IPS DF 6.9 (cell line): Measurements from ENCODE around the gene BCAS3.

Experiments used
- DNase-seq: peaks from one replicate; pipeline ENCODE4 v3.0.0-alpha.2; 2013; ENCODE audit warnings: low read depth, low spot score
- H3K27ac ChIP-seq: one replicate; pipeline ENCODE4 v1.5.1; 2013; ENCODE audit warnings: low read length, control low read depth
- H3K27me3 ChIP-seq: 2 replicates; pipeline ENCODE4 v1.6.1; 2013; ENCODE audit warnings: mild to moderate bottlenecking, low read length; ENCODE audit not compliant: control insufficient read depth, insufficient read depth
- H3K36me3 ChIP-seq: 2 replicates; pipeline ENCODE4 v1.6.1; 2013; ENCODE audit warnings: low read length; ENCODE audit not compliant: control insufficient read depth, insufficient read depth
- H3K4me1 ChIP-seq: 2 replicates; pipeline ENCODE4 v1.6.1; 2013; ENCODE audit warnings: low read length; ENCODE audit not compliant: control insufficient read depth, insufficient read depth
- H3K4me3 ChIP-seq: 2 replicates; pipeline ENCODE4 v1.5.1; 2013; ENCODE audit warnings: mild to moderate bottlenecking, low read length
- H3K9me3 ChIP-seq: 2 replicates; pipeline ENCODE4 v1.6.1; 2013; ENCODE audit warnings: low read length, inconsistent platforms; ENCODE audit not compliant: control insufficient read depth, insufficient read depth
- WGBS: extraction: QIAGEN DNeasy Blood & Tissue Kit; methylation state at CpG from one replicate; pipeline ENCODE4 v1.1.7; 2013; ENCODE audit warnings: mixed read lengths, missing lambda C conversion rate; ENCODE audit not compliant: insufficient read length, insufficient coverage; 5-methylcytosine and 5-hydroxymethylcytosine counted together

BCAS3 gene

DNA sequence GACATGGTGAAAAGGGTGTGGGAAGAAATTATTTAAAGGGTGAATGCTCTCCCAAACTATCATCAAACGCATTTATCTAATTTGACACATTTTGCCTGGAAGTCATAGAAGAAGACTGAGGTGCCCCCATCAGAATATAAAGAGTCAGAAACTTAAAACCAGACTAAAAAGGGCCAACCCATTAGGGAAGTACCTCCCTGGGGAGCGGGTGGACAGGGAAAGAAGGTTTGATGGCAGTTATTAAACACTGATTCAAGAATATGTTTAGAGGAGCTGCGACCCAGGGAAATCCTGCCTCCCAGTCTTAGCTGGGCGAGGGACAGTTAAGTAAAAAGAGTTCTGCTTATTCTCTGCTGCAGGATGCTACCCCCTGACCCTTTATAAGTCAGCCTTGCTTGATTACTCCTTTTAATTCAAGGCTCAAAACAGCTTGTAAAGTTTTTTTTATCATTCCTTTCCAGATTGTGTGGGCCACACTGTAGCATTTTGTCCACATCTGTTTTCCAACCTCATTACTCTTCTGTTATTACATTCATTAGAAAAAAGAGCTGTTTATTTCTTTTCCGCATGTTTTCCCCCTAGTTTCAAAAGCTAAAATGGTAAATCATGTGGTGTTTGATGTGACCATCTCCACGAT lies 583.5 kb downstream of the BCAS3 start:
- WGBS = no CpG with 5 or more reads among the region's 6 CpGs
- H3K4me1 ChIP-seq = no peaks in the 10 kb centered on the region
- no peaks in the 10 kb centered on the region; the same call in 1 of the 2 replicates for H3K27me3 ChIP-seq
- no peaks in the 10 kb centered on the region for H3K36me3 ChIP-seq
- H3K4me3 ChIP-seq = no peak overlapping the region
- H3K27ac ChIP-seq = no peak overlapping the region
- DNase-seq = no peak
- H3K9me3 ChIP-seq = no peaks in the 10 kb centered on the region

DNA sequence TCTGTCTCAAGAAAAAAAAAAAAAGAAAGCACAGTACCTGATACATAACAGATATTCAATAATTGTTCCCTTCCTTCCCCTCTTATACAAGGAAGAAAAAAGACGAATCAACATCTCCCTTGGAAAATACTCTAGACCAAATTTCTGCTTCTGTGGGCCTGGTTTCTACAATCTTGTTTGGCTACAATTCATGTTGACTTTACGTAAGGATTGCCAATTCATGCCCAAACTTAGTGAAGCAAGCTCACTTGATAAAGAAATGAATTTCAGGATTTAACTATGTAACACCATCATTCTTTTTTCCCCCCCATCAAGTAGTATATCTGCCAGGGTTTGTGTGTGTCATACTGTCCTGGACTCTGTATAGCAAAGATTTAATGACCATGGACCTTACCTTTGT lies 587.7 kb downstream of the BCAS3 start:
- H3K4me3 ChIP-seq = no peak overlapping the region
- H3K27ac ChIP-seq = no peak overlapping the region
- H3K9me3 ChIP-seq = no peaks in the 10 kb centered on the region
- no peaks in the 10 kb centered on the region for H3K36me3 ChIP-seq
- DNase-seq = no peak
- WGBS = no CpG with 5 or more reads among the region's 2 CpGs
- no peaks in the 10 kb centered on the region for H3K4me1 ChIP-seq
- H3K27me3 ChIP-seq = no peaks in the 10 kb centered on the region; the same call in 1 of the 2 replicates

- Histone ChIP-seq H3K4me1 (no peaks in the 10 kb centered on the region), H3K36me3 (no peaks in the 10 kb centered on the region), H3K27me3 (no peaks in the 10 kb centered on the region; the same call in 1 of the 2 replicates), H3K4me3 (no peak overlapping the region), H3K27ac (no peak overlapping the region), H3K9me3 (no peaks in the 10 kb centered on the region)
- no peak for DNase-seq
- no CpG with 5 or more reads among the region's 5 CpGs for WGBS
These were observed 590.2 kb downstream of the BCAS3 start for GRCh38 chr17:61267847-61268246.

DNA sequence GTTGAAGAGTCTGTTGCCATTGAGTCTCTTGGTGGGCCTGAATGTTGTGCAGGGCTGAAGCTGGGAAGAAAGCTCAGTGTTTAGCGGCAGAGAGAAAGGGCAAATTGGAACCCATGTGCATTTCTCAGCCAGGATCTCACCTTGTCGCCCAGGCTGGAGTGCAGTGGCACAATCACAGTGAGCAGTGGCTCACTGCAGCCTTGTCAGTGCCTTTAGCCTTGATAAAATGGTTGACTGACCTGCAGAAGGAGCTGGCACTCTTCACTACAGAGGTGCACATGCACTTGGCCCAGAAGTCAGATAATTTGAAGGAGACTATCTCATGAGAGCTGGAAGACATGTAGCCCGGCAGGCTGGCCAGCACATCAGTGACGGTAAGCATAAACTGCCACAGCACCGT lies 597.7 kb downstream of the BCAS3 start:
- Histone ChIP-seq H3K27me3 (no peaks in the 10 kb centered on the region), H3K4me3 (no peak overlapping the region), H3K4me1 (no peaks in the 10 kb centered on the region), H3K9me3 (no peaks in the 10 kb centered on the region), H3K36me3 (no peaks in the 10 kb centered on the region), H3K27ac (no peak overlapping the region)
- DNase-seq = no peak
- no CpG with 5 or more reads among the region's 5 CpGs for WGBS

- WGBS = no CpG with 5 or more reads among the region's 2 CpGs
- no peak overlapping the region for H3K4me3 ChIP-seq
- H3K9me3 ChIP-seq = no peaks in the 10 kb centered on the region
- no peaks in the 10 kb centered on the region for H3K4me1 ChIP-seq
- DNase-seq = no peak
- H3K27me3 ChIP-seq = no peaks in the 10 kb centered on the region
- H3K27ac ChIP-seq = no peak overlapping the region
- H3K36me3 ChIP-seq = no peaks in the 10 kb centered on the region
These were observed 599.2 kb downstream of the BCAS3 start for GRCh38 chr17:61276806-61277205.

DNA sequence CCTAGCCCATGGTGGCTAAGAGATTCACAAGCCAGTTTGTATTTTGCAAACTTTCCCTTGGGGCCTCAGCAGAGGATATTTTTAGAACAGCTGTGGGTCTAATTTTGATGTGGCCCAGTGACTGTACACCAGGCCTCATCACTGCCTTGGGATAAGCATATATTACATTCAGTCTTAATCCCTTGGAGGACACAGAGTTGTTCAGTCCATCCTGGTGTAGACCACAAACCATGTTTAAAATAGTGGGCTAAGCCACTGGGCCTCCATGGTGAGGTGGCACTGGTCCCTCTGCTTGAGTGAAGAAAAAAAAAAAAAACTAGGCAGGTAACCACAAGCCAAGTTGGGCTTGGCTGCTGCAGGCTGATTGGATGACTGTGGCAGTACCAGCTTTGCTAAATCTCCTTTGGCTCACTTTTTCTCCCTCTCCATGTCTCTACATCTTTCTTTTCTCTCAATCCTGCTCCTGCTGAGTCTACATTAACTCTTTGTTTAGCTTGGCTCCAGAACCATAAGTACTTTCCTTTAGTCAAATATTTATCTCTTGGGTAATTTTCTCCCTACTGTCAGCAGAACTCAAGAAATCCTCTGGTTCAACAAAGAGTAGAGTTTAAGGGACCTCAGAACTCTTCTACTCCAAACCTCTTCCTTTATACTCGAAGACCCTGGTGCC lies 602.0 kb downstream of the BCAS3 start:
- H3K27ac ChIP-seq = no peak overlapping the region
- H3K9me3 ChIP-seq = no peaks in the 10 kb centered on the region
- no peaks in the 10 kb centered on the region for H3K4me1 ChIP-seq
- H3K27me3 ChIP-seq = no peaks in the 10 kb centered on the region
- DNase-seq = no peak
- H3K36me3 ChIP-seq = no peaks in the 10 kb centered on the region
- no CpG with 5 or more reads among the region's 1 CpG for WGBS
- no peak overlapping the region for H3K4me3 ChIP-seq

- H3K4me3 ChIP-seq = no peak overlapping the region
- H3K9me3 ChIP-seq = no peaks in the 10 kb centered on the region
- no peak overlapping the region for H3K27ac ChIP-seq
- DNase-seq = no peak
- H3K27me3 ChIP-seq = no peaks in the 10 kb centered on the region
- no peaks in the 10 kb centered on the region for H3K36me3 ChIP-seq
- H3K4me1 ChIP-seq = no peaks in the 10 kb centered on the region
These were observed 602.7 kb downstream of the BCAS3 start for GRCh38 chr17:61280338-61280737.

DNA sequence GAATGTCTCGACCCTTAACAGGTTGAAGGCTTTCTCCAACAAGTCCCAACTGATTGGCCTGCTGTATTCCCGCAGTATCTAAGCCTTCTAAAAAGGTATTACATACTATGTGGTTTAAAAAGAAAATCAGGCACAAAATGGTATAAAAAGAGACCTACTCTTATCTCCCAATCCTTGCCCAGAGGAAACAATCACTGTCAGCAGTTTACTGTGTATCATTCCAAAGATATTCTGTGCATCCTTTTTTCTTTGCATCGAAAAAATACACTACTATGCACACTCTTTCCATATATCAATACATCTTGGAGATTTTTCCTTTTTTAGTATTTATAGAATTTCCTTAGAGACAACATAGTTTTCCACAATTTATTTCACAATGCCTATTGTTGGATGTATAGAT lies 603.2 kb downstream of the BCAS3 start:
- DNase-seq = no peak
- no peaks in the 10 kb centered on the region for H3K27me3 ChIP-seq
- H3K9me3 ChIP-seq = no peaks in the 10 kb centered on the region
- no peak overlapping the region for H3K27ac ChIP-seq
- H3K36me3 ChIP-seq = no peaks in the 10 kb centered on the region
- H3K4me1 ChIP-seq = no peaks in the 10 kb centered on the region
- H3K4me3 ChIP-seq = no peak overlapping the region
- WGBS = no CpG with 5 or more reads among the region's 3 CpGs

DNA sequence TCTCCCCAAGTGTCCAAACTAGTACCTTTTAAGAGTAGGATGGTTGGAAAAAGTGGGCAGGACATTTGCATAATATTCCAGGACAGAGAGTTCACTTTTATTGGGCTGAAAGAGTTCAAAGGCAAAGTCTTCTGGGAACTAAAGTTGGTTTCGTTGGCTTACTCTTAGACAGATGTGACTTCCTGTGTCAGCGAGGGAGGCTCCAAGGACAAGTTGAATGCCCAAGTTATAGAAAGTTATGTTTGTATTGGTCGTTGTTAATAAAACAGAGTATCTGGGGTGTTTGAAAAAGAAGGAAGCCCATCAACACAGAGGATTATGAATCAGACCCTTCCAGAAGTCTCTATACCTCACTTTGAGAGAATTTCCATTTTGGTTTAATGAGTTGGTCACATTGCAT lies 604.7 kb downstream of the BCAS3 start:
- no CpG with 5 or more reads among the region's 3 CpGs for WGBS
- DNase-seq = no peak
- H3K4me3 ChIP-seq = no peak overlapping the region
- no peaks in the 10 kb centered on the region for H3K36me3 ChIP-seq
- no peak overlapping the region for H3K27ac ChIP-seq
- no peaks in the 10 kb centered on the region for H3K27me3 ChIP-seq
- no peaks in the 10 kb centered on the region for H3K9me3 ChIP-seq
- H3K4me1 ChIP-seq = peaks cover 4% of the 10 kb centered on the region; the same call in 1 of the 2 replicates

DNA sequence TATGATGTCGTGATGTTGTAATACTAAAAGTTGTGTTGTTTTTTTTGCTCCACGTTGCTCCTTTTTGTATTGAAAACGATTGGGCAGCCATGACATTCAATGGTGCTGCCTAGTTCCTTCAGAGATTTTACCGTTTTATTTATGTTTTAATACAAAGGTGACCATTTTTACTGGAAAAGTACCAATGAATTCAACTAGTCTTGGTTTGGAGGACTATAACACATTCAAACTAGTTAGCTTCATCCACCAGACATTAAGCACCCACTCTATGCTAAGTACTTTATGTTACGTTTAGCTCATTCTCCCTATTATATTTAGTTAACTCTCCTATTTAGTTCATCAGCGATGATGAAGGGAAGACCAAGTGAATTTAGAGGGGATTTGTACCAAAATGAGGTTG lies 605.4 kb downstream of the BCAS3 start:
- H3K27me3 ChIP-seq = no peaks in the 10 kb centered on the region
- no CpG with 5 or more reads among the region's 6 CpGs for WGBS
- no peaks in the 10 kb centered on the region for H3K36me3 ChIP-seq
- DNase-seq = no peak
- H3K4me1 ChIP-seq = peaks cover 4% of the 10 kb centered on the region; the same call in 1 of the 2 replicates
- no peak overlapping the region for H3K27ac ChIP-seq
- no peaks in the 10 kb centered on the region for H3K9me3 ChIP-seq
- H3K4me3 ChIP-seq = no peak overlapping the region

DNA sequence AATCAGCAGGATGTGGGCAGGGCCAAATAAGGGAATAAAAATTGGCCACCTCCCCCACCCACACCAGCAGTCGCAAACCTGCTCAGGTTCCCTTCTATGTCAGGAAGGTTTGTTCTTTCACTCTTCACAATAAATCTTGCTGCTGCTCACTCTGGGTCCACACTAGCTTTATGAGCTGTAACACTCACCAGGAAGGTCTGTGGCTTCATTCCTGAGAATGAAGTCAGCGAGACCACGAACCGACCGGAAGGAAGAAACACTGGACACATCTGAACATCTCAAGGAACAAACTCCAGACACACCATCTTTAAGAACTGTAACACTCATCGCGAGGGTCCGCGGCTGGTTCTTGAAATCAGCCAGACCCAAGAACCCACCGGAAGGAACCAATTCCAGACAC lies 606.5 kb downstream of the BCAS3 start:
- DNase-seq = no peak
- Histone ChIP-seq H3K27me3 (no peaks in the 10 kb centered on the region), H3K36me3 (no peaks in the 10 kb centered on the region), H3K4me1 (peaks cover 4% of the 10 kb centered on the region; the same call in 1 of the 2 replicates), H3K9me3 (no peaks in the 10 kb centered on the region), H3K27ac (no peak overlapping the region), H3K4me3 (no peak overlapping the region)
- no CpG with 5 or more reads among the region's 10 CpGs for WGBS
